Measurements from ENCODE around the gene ZXDC. TPM values are rescaled to one million over a fixed set of nuclear protein-coding genes. Genes with fewer than 3 reads are reported as not detected.

ZXDC gene
- total and polyA plus RNA-seq, 9 of the 15 experiments (the other 6 are each of a cell fraction or from before 2014, with no cell fraction given), result 0.59 to 13.4 (median 7.3) TPM

DNA sequence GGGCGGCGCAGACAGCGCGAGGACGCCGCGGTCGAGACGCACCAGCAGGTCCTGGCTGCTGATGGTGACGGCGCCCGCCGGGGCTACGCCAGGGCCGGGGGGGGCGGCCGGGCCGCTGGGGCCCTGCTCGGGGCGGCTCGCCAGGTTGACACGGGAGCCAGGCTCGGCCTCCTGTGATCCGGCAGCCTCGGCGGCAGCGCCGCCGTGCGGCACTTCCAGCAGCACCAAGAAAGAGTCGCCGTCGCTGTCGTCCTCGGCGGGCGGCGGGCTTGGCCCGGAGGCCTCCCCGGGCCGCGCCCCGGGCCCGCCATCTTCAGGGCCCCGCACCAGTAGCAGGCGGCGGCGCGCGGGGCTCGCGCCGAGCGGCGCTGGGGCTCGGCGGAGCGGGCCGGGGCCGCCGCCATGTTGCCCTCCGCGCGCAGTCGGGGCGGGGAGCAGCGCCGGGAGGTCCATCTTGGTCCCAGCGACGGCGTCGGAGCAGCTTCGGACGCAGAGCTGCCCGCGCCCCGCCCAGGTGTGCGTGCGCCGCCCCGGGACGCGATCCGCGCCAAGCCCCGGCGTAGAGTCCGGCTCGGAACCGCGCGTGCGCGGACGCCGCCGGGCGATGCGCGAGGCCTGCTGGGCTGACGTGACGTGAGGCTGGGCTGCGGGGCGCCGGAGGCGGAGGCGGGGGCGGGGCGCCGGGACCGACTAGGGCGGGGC is at the start of gene ZXDC (continued):
- TF ChIP-seq ZFP36 (IDR thresholded peaks at IDR 0.05; ENCODE audit: low read depth, low read length, partially characterized antibody) (no peak), TBL1XR1 (IDR thresholded peaks at IDR 0.05; ENCODE audit: low read length in 2 of 2) (no peak), ZNF589 (CRISPR knock-in tag; IDR thresholded peaks at IDR 0.05; ENCODE audit: low read depth) (no peak), ETV1 (tag; conservative IDR thresholded peaks at IDR 0.05; ENCODE audit: low read depth) (no peak), ZKSCAN8 (CRISPR knock-in tag; IDR thresholded peaks at IDR 0.05) (no peak), ZBTB8A (IDR thresholded peaks at IDR 0.05; ENCODE audit: partially characterized antibody) (no peak), ASH1L (IDR thresholded peaks at IDR 0.05; ENCODE audit: borderline replicate concordance, low read depth, partially characterized antibody) (no peak), POLR2G (IDR thresholded peaks at IDR 0.05; ENCODE audit: low read depth, low read length) (peak; percentile 78), PHF21A (IDR thresholded peaks at IDR 0.05; ENCODE audit: borderline replicate concordance, low read depth) (no peak), ZNF143 (CRISPR knock-in tag; IDR thresholded peaks at IDR 0.05) (no peak), ZNF24 (IDR thresholded peaks at IDR 0.05) (no peak), SNAPC5 (CRISPR knock-in tag; IDR thresholded peaks at IDR 0.05) (no peak), SIN3B (IDR thresholded peaks at IDR 0.05; ENCODE audit: low read depth) (peak; percentile 70), BHLHE40 (IDR thresholded peaks at IDR 0.05; ENCODE audit: low read length) (no peak), ZNF583 (CRISPR knock-in tag; IDR thresholded peaks at IDR 0.05) (no peak), PHF8 (IDR thresholded peaks at IDR 0.05; ENCODE audit: borderline replicate concordance, low read length) (peak; percentile 64; the same call in 1 of the 2 replicates), SIX5 (IDR thresholded peaks at IDR 0.05; ENCODE audit: borderline replicate concordance in 1 of 2, insufficient read depth in 1 of 2, low read depth in 1 of 2, low read length in 2 of 2) (no peak), RAD21 (CRISPR knock-in tag; conservative IDR thresholded peaks at IDR 0.05 in 1 of 2, IDR thresholded peaks at IDR 0.05 in 1 of 2) (peak in 1 of 2 experiments; percentile 29; a peak in 1 of 4 replicates), JUND (IDR thresholded peaks at IDR 0.05; ENCODE audit: borderline replicate concordance, low read depth, low read length) (no peak), JUND (tag; IDR thresholded peaks at IDR 0.05; ENCODE audit: borderline replicate concordance, low read depth, low read length) (no peak)
- TF ChIP-seq, protein P1, sequence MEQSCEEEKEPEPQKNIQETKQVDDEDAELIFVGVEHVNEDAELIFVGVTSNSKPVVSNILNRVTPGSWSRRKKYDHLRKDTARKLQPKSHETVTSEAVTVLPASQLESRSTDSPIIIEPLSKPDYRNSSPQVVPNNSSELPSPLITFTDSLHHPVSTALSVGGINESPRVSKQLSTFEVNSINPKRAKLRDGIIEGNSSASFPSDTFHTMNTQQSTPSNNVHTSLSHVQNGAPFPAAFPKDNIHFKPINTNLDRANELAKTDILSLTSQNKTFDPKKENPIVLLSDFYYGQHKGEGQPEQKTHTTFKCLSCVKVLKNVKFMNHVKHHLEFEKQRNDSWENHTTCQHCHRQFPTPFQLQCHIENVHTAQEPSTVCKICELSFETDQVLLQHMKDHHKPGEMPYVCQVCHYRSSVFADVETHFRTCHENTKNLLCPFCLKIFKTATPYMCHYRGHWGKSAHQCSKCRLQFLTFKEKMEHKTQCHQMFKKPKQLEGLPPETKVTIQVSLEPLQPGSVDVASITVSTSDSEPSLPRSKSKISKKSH (CRISPR knock-in tag; IDR thresholded peaks at IDR 0.05), result no peak
- TF ChIP-seq, protein P2, sequence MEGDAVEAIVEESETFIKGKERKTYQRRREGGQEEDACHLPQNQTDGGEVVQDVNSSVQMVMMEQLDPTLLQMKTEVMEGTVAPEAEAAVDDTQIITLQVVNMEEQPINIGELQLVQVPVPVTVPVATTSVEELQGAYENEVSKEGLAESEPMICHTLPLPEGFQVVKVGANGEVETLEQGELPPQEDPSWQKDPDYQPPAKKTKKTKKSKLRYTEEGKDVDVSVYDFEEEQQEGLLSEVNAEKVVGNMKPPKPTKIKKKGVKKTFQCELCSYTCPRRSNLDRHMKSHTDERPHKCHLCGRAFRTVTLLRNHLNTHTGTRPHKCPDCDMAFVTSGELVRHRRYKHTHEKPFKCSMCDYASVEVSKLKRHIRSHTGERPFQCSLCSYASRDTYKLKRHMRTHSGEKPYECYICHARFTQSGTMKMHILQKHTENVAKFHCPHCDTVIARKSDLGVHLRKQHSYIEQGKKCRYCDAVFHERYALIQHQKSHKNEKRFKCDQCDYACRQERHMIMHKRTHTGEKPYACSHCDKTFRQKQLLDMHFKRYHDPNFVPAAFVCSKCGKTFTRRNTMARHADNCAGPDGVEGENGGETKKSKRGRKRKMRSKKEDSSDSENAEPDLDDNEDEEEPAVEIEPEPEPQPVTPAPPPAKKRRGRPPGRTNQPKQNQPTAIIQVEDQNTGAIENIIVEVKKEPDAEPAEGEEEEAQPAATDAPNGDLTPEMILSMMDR (IDR thresholded peaks at IDR 0.05 in 2 of 3, conservative IDR thresholded peaks at IDR 0.05 in 1 of 3; ENCODE audit: insufficient read depth in 2 of 3, low read depth in 1 of 3, low read length in 3 of 3), result peak; percentile 32 to 60 (median 53); a peak in 5 of 6 replicates
- TF ChIP-seq, protein P3, sequence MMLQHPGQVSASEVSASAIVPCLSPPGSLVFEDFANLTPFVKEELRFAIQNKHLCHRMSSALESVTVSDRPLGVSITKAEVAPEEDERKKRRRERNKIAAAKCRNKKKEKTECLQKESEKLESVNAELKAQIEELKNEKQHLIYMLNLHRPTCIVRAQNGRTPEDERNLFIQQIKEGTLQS (IDR thresholded peaks at IDR 0.05), result no peak
- TF ChIP-seq, protein P3 (CRISPR knock-in tag; conservative IDR thresholded peaks at IDR 0.05), result no peak
